GM23248 (cell line): ENCODE data around the gene GADD45B. TPM values are rescaled to one million over a fixed set of nuclear protein-coding genes. Genes with fewer than 3 reads are reported as not detected.
A peak's percentile ranks its signal among the peaks of the same experiment; 100 is the strongest.
"Not testable (repeated sequence)": the region's sequence is repeated elsewhere in the genome, so short reads cannot be mapped to it uniquely, and the experiment has no call there.

Experiments used
- DNase-seq: peaks from one replicate; pipeline ENCODE4 v3.0.0-alpha.2; 2015
- H2AFZ ChIP-seq: fragments of 200-600 bp; sonication (generic); 2 replicates; pipeline ENCODE4 v1.6.1; 2016; ENCODE audit warnings: antibody characterized with exemption
- H3F3A ChIP-seq: fragments of 200-600 bp; sonication (generic); 2 replicates; pipeline ENCODE4 v1.6.1; 2016; ENCODE audit warnings: mild to moderate bottlenecking, antibody characterized with exemption, mixed run types; ENCODE audit not compliant: insufficient read depth
- H3K27ac ChIP-seq: fragments of 200-600 bp; sonication (generic); 2 replicates; pipeline ENCODE4 v1.5.1; 2016; ENCODE audit warnings: mild to moderate bottlenecking
- H3K27me3 ChIP-seq: fragments of 200-600 bp; sonication (generic); replicated peaks from 2 replicates; pipeline ENCODE4 v1.6.1; 2016; ENCODE audit warnings: mild to moderate bottlenecking; ENCODE audit not compliant: insufficient read depth
- H3K36me3 ChIP-seq: fragments of 200-600 bp; sonication (generic); 2 replicates; pipeline ENCODE4 v1.6.1; 2016; ENCODE audit warnings: low read depth, mild to moderate bottlenecking
- H3K4me1 ChIP-seq: fragments of 200-600 bp; sonication (generic); 2 replicates; pipeline ENCODE4 v1.6.1; 2016; ENCODE audit warnings: mild to moderate bottlenecking; ENCODE audit not compliant: insufficient read depth
- H3K4me2 ChIP-seq: fragments of 200-600 bp; sonication (generic); one replicate; pipeline ENCODE4 v1.6.1; 2016; ENCODE audit warnings: mild to moderate bottlenecking; ENCODE audit not compliant: unreplicated experiment
- H3K4me3 ChIP-seq: fragments of 200-600 bp; sonication (generic); 2 replicates; pipeline ENCODE4 v1.5.1; 2016; ENCODE audit warnings: mild to moderate bottlenecking
- H3K79me2 ChIP-seq: fragments of 200-600 bp; sonication (generic); 2 replicates; pipeline ENCODE4 v1.6.1; 2016; ENCODE audit warnings: mild to moderate bottlenecking; ENCODE audit not compliant: insufficient read depth
- H3K9ac ChIP-seq: fragments of 200-600 bp; sonication (generic); 2 replicates; pipeline ENCODE4 v1.6.1; 2016; ENCODE audit warnings: mild to moderate bottlenecking
- H3K9me2 ChIP-seq: fragments of 200-600 bp; sonication (generic); 2 replicates; pipeline ENCODE4 v1.6.1; 2016; ENCODE audit warnings: mixed run types, mild to moderate bottlenecking, moderate library complexity; ENCODE audit not compliant: insufficient read depth
- H3K9me3 ChIP-seq: fragments of 200-600 bp; sonication (generic); one replicate; pipeline ENCODE4 v1.6.1; 2017; ENCODE audit warnings: low read depth
- H4K20me1 ChIP-seq: fragments of 200-600 bp; sonication (generic); 2 replicates; pipeline ENCODE4 v1.6.0; 2016; ENCODE audit not compliant: insufficient read depth
- EZH2 ChIP-seq: fragments of 200-600 bp; sonication (generic); IDR thresholded peaks from 2 replicates; pipeline ENCODE4 v1.6.1; 2018; ENCODE audit warnings: antibody characterized with exemption, mild to moderate bottlenecking; ENCODE audit not compliant: insufficient read depth, poor library complexity, severe bottlenecking
- EZH2phosphoT487 ChIP-seq: fragments of 200-600 bp; sonication (generic); IDR thresholded peaks from 2 replicates; pipeline ENCODE4 v1.6.1; 2018; ENCODE audit warnings: antibody characterized with exemption, moderate library complexity, mild to moderate bottlenecking, low read depth; ENCODE audit not compliant: insufficient read depth
- WGBS, 2 experiments: methylation state at CpG; one replicate each; pipeline ENCODE4 v1.1.6; 2015 to 2017; ENCODE audit warnings: low lambda C conversion rate in 2 of 2, low coverage in 1 of 2; ENCODE audit errors: missing lambda C conversion rate in 2 of 2; 5-methylcytosine and 5-hydroxymethylcytosine counted together
- in situ Hi-C: fragments of 300-500 bp; cut with MboI; formaldehyde crosslinking; loops from 2 replicates; pipeline ENCODE4 v1.15.0; 2020
- polyA plus RNA-seq: library from polyadenylated mRNA; unstranded; fragments of >200 nt; fragmentation: Nextera tagmentation; extraction: Ambion mirVana; gene quantifications from 2 replicates; pipeline ENCODE4 v1.2.1, GENCODE V29; 2016
- total RNA-seq: library from RNA; depleted of rRNA; stranded (reverse); fragments of >200 nt; shearing (Covaris generic); gene quantifications from 2 replicates; pipeline ENCODE4 v1.2.3, GENCODE V29; 2014

GADD45B gene
- total and polyA plus RNA-seq, 2 experiments from 2014 or later, result 89.7 to 96.1 TPM

GRCh38 chr19:2461751-2462634 lies 13.9 kb upstream of the GADD45B start:
- Histone ChIP-seq H3K4me2 (peak overlapping the region; percentile 89), H3K9ac (peak overlapping the region; percentile 78), H3K4me1 (0 out of 2 replicates have a peak, but pooled peaks cover 6% of the 10 kb centered on the region), H3K9me3 (no peaks in the 10 kb centered on the region), H3K79me2 (peaks cover 18% of the 10 kb centered on the region), H3K36me3 (no peaks in the 10 kb centered on the region), H4K20me1 (no peaks in the 10 kb centered on the region), H2AFZ (peak overlapping the region; percentile 98), H3K4me3 (peak overlapping the region; percentile 90), H3K27ac (peak overlapping the region; percentile 54), H3K27me3 (no peaks in the 10 kb centered on the region), H3F3A (no peaks in the 10 kb centered on the region; the same call in 1 of the 2 replicates), H3K9me2 (no peaks in the 10 kb centered on the region)
- DNase-seq, result peak; percentile 72
- in situ Hi-C loops, result no loop called here
- WGBS, 2 experiments, result 1 to 3% methylated on average over 50 to 58 of the region's 62 CpGs
- no peak for TF ChIP-seq EZH2phosphoT487

- 5 to 6% methylated on average over 42 to 46 of the region's 46 CpGs for WGBS, 2 experiments
- Histone ChIP-seq H3K79me2 (peaks cover 10% of the 10 kb centered on the region), H3K27me3 (no peaks in the 10 kb centered on the region), H3K36me3 (no peaks in the 10 kb centered on the region), H4K20me1 (no peaks in the 10 kb centered on the region), H3K9ac (peak overlapping the region; percentile 78), H3K27ac (peak overlapping the region; percentile 54), H3K4me1 (0 out of 2 replicates have a peak, but pooled peaks cover 6% of the 10 kb centered on the region), H3K4me3 (peak overlapping the region; percentile 90), H3K9me2 (no peaks in the 10 kb centered on the region), H3F3A (no peaks in the 10 kb centered on the region; the same call in 1 of the 2 replicates), H3K4me2 (peak overlapping the region; percentile 89), H3K9me3 (no peaks in the 10 kb centered on the region), H2AFZ (peak overlapping the region; percentile 98)
- in situ Hi-C loops, result no loop called here
- DNase-seq, result peak; percentile 98
- TF ChIP-seq EZH2phosphoT487, result no peak
- TF ChIP-seq EZH2, result no peak
Observed at GRCh38 chr19:2462635-2463421, 13.1 kb upstream of the GADD45B start.

- H4K20me1 ChIP-seq, DNase-seq, in situ Hi-C loops, H3K9me3 ChIP-seq, H3K9me2 ChIP-seq, H3K27me3 ChIP-seq, H3K27ac ChIP-seq, H3K4me1 ChIP-seq, H3K9ac ChIP-seq, H3K4me3 ChIP-seq, H3K4me2 ChIP-seq, H3K36me3 ChIP-seq, H3K79me2 ChIP-seq, H3F3A ChIP-seq: not testable (repeated sequence)
- 94 to 96% methylated on average over 5 of the region's 5 CpGs for WGBS, 2 experiments
- peak overlapping the region; percentile 77; the same call in 1 of the 2 replicates for H2AFZ ChIP-seq
Observed at GRCh38 chr19:2463694-2464093, 12.2 kb upstream of the GADD45B start.

- TF ChIP-seq EZH2phosphoT487 (no peak), EZH2 (no peak)
- Histone ChIP-seq H3K9ac (no peak overlapping the region), H4K20me1 (no peaks in the 10 kb centered on the region), H3K4me1 (peaks cover 12% of the 10 kb centered on the region), H3K27ac (no peak overlapping the region), H3K9me2 (no peaks in the 10 kb centered on the region), H3K36me3 (no peaks in the 10 kb centered on the region), H3K4me2 (no peak overlapping the region), H3K4me3 (no peak overlapping the region), H3K9me3 (no peaks in the 10 kb centered on the region), H3F3A (no peaks in the 10 kb centered on the region; the same call in 1 of the 2 replicates), H3K27me3 (no peaks in the 10 kb centered on the region), H3K79me2 (no peaks in the 10 kb centered on the region; the same call in 1 of the 2 replicates), H2AFZ (no peak overlapping the region)
- no peak for DNase-seq
- in situ Hi-C loops, result no loop called here
- 57 to 67% methylated on average over 5 of the region's 5 CpGs for WGBS, 2 experiments
Observed at GRCh38 chr19:2464389-2464788, 11.5 kb upstream of the GADD45B start.
